GM12891 (cell line): ENCODE data around the gene KNDC1.

Experiments used
- POLR2A ChIP-seq: IDR thresholded peaks from 2 replicates; pipeline ENCODE4 v1.6.1; 2011; ENCODE audit warnings: low read depth, low read length, control low read depth
- POLR2AphosphoS5 ChIP-seq: IDR thresholded peaks from 2 replicates; pipeline ENCODE4 v1.6.1; 2011; ENCODE audit warnings: low read depth, low read length, control low read depth
- SPI1 ChIP-seq: IDR thresholded peaks from 2 replicates; pipeline ENCODE4 v1.6.1; 2011; ENCODE audit warnings: low read depth, low read length, control low read depth
- TAF1 ChIP-seq: IDR thresholded peaks from 2 replicates; pipeline ENCODE4 v1.6.1; 2011; ENCODE audit warnings: low read depth, low read length, control low read depth

GRCh38 chr10:133237588-133238465 is 77.8 kb downstream of the KNDC1 start, which contains the start of gene VENTX:
- TF ChIP-seq SPI1 (no peak), POLR2A (no peak), POLR2AphosphoS5 (no peak), TAF1 (no peak)
